AG08395 (cell line): Measurements from ENCODE around the gene CPNE7.
"Not testable (repeated sequence)": the region's sequence is repeated elsewhere in the genome, so short reads cannot be mapped to it uniquely, and the experiment has no call there.

Experiments
- DNase-seq: peaks from one replicate; pipeline ENCODE4 v3.0.0; 2012; ENCODE audit warnings: mixed read lengths, low spot score

CPNE7 gene

DNA sequence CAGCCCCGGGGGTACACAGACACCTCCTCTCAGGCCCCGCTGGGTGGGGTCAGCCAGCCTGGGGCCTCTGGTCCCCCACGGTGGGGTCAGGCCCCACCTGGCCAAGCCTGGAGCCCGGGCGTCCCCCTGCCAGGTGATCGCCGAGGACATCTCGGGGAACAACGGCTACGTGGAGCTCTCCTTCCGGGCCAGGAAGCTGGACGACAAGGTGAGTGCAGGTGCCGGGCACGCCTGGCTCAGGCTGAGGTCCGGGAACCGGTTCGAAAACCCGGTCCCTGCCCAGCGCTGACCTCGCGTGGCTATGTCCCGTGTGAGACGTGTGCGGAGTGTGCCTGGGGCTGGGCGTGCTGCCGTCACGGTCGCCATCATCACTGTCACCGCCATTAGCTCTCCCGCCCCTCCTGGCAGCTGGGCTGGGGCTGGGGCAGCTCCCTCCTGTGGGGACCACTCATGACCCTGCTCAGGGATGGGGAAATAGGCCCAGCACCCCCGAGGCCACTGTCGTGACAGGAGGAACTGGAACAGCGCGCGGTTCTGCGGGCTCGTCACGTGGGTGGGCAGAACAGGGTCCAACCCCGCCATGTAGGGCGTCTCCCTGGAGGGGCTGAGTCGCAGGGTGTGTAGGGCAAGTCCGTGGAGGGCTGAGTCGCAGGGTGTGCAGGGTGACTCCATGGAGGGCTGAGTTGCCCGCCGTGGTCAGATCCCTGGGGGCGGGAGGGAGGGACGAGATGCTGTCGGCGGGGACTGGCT lies 8.5 kb downstream of the CPNE7 start:
- DNase-seq, result no peak

GRCh38 chr16:89584768-89585549 lies 9.4 kb downstream of the CPNE7 start:
- no peak for DNase-seq

DNA sequence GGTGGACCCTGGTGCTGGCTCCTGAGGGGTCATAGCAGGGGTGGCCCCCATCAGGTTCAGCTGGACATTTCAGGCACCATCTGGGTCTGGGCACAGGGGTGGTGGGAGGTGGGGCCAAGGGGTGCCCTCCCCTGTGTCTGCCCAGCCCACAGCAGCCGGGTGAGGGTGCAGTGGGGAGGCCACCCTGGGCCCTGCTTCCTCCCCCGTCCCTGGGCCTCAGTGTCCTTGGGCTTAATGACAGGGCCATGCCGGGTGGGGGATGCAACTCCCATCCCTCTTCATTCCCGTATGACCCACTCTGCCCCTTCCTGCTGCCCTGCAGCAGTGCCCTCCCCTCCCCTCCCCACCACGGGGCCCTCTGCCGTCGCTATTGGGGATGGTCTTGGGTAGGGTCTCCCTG lies 10.7 kb downstream of the CPNE7 start:
- no peak for DNase-seq

DNA sequence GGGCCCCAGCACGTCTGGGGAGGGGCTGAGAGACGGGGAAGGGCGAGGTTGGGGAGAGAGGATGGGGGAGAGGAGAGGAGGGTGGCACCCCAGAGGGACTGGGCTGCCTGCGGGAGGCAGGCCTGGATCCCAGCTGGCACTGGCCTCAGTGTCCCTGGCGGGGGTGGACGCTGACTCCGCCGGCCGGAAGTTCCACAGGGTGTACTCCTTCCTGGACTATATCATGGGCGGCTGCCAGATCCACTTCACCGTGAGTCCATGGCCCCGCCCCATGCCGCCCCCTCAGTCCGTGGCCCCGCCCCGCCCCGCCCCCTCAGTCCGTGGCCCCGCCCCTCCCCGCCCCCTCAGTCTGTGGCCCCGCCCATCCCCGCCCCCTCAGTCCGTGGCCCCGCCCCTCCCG lies 11.3 kb downstream of the CPNE7 start:
- no peak for DNase-seq

GRCh38 chr16:89587676-89588075 lies 12.1 kb downstream of the CPNE7 start:
- not testable (repeated sequence) for DNase-seq

GRCh38 chr16:89588413-89589109 lies 13.0 kb downstream of the CPNE7 start:
- DNase-seq, result no peak

DNA sequence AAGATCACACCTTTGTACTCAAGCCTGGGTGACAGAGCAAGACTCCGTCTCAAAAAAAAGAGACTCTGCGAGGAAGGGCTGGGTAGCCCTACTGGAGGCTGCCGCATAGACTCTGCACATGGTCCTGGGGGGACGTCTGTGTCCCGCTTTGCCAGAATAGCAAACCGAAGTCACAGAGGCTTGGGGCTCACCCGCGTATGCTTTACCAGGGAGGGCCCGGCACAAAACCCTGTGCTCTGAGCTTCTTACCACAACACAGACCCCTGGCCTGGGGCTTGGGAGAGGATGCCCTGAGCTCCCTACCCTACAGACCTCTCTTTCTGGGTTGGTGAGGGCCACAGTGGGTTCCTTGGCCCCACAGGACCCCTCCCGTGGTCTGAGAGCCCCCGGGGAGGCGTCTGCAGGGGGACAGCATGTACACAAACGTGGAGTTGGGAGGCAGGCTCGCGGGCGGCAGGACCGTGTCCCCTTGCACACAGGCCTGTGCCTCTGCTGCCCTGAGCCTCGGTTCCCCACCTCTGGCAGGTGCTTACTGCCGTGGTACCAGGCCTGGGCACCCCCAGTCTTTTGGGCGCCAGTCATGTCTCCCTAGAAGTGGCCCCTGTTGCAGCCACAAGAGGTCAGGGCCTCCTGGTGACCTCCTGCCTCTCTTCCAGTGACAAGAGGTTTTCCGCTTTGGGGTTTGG lies 13.8 kb downstream of the CPNE7 start:
- DNase-seq, result no peak

DNA sequence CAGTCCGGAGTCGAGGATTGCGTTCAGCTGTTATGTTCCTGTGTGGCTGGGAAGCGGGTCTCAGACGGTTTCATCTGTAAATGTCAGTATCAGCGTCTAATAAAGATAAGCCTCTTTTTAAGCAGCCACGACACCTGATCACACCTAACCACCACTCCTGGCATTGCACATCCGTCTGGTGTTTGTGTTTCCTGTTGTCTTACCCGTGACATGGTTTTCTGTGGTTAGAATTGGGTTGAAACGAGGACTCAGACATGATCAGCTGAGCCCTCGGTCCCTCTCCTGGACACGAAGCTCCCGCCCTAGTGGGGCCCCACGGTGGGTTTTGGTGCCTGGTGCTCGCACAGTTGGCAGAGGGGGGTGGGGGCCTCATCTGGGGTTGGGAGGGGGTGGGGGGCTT lies 18.3 kb downstream of the CPNE7 start:
- DNase-seq, result no peak

GRCh38 chr16:89595330-89596060 lies 19.9 kb downstream of the CPNE7 start:
- no peak for DNase-seq

- no peak for DNase-seq
These were observed 20.6 kb downstream of the CPNE7 start for GRCh38 chr16:89596061-89596689.

- no peak for DNase-seq
These were observed 21.5 kb downstream of the CPNE7 start for GRCh38 chr16:89596957-89597649.

DNA sequence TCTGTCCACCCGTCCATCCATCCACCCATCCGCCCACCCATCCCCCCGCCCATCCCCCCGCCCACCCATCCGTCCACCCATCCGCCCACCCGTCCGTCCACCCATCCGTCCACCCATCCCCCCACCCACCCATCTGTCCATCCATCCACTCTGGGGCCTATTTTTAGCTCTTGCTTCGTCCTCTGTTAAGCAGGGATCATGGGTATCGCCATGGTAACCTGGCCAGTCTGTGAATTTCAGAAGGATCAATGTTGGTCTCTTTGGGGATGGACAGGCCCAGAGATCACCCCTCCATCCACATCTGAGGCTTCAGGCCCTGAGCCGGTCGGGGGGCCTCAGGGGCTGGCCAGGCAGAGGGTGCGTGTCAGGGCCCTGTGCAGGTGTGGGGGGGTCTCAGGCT lies 22.6 kb downstream of the CPNE7 start:
- no peak for DNase-seq

- no peak for DNase-seq
These were observed 23.9 kb downstream of the CPNE7 start for GRCh38 chr16:89599451-89599858.

- no peak for DNase-seq
These were observed 24.3 kb downstream of the CPNE7 start for GRCh38 chr16:89599902-89600301.

GRCh38 chr16:89600427-89600826 lies 24.9 kb downstream of the CPNE7 start:
- DNase-seq, result no peak

GRCh38 chr16:89600956-89601355 lies 25.4 kb downstream of the CPNE7 start:
- no peak for DNase-seq

- DNase-seq, result no peak
These were observed 26.3 kb downstream of the CPNE7 start for GRCh38 chr16:89601906-89602272.

DNA sequence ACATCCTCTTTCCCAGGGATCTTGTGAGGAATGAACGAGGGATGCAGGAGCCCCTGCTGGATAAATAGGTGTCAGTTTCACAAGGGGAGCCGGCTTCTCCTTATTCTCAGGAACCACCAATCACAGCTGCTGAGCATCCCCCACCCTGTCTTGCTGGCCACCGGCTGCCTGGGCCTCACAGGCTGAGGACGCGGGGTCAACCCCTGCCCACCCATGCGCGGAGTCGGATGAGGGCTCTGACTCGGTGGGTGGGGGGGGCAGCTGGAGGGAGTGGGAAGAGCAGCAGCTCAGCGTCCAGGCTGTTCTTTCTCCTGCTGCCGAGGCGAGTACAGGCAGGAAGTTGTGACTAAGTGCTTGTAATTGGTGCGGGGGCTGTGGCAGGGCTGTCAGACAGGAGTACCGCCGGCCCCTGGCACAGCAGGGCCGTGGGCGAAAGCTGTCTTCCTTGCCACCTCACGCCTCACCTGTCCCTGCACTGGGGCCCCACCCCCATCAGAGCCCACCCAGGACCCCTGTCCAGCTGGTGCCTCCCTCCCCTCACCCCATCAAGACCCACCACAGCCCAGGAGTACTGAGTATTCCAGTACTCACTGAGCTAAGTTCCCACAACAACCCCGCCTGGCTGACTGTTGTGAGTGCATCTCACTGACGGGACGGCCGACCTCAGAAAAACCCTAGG lies 26.9 kb downstream of the CPNE7 start:
- DNase-seq, result peak; percentile 86

GRCh38 chr16:89602952-89603590 lies 27.5 kb downstream of the CPNE7 start:
- DNase-seq, result no peak

- DNase-seq, result no peak
These were observed 29.2 kb downstream of the CPNE7 start for GRCh38 chr16:89604764-89605163.
